ENCODE data around the gene SRF.

The SRF gene

GRCh38 chr6:43223175-43223574 is 52.1 kb downstream of the SRF start:
- Histone ChIP-seq H3K27ac (no peak overlapping the region), H3K9me3 (no peaks in the 10 kb centered on the region), H3K27me3 (no peaks in the 10 kb centered on the region), H3K4me1 (peaks cover 0 to 7% (median 0%) of the 10 kb centered on the region in 4 donors), H3K36me3 (peaks cover 10 to 71% (median 29%) of the 10 kb centered on the region in 3 donors), H3K4me3 (no peak overlapping the region)
- TF ChIP-seq, protein P1, sequence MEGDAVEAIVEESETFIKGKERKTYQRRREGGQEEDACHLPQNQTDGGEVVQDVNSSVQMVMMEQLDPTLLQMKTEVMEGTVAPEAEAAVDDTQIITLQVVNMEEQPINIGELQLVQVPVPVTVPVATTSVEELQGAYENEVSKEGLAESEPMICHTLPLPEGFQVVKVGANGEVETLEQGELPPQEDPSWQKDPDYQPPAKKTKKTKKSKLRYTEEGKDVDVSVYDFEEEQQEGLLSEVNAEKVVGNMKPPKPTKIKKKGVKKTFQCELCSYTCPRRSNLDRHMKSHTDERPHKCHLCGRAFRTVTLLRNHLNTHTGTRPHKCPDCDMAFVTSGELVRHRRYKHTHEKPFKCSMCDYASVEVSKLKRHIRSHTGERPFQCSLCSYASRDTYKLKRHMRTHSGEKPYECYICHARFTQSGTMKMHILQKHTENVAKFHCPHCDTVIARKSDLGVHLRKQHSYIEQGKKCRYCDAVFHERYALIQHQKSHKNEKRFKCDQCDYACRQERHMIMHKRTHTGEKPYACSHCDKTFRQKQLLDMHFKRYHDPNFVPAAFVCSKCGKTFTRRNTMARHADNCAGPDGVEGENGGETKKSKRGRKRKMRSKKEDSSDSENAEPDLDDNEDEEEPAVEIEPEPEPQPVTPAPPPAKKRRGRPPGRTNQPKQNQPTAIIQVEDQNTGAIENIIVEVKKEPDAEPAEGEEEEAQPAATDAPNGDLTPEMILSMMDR (IDR thresholded peaks at IDR 0.05): no peak
- intact Hi-C loops (cut with DNase I; ENCODE audit: low total_unique reads): no loop called here
- peak in 1 of 2 donors; percentile 59 for DNase-seq

GRCh38 chr6:43226192-43226851 is 55.3 kb downstream of the SRF start:
- H3K27me3 ChIP-seq: no peaks in the 10 kb centered on the region
- peaks cover 4 to 43% (median 19%) of the 10 kb centered on the region in 3 donors for H3K36me3 ChIP-seq
- TF ChIP-seq, protein P1 (IDR thresholded peaks at IDR 0.05): no peak
- no peaks in the 10 kb centered on the region for H3K9me3 ChIP-seq
- H3K4me3 ChIP-seq: no peak overlapping the region
- peaks cover 0 to 18% (median 7%) of the 10 kb centered on the region in 4 donors for H3K4me1 ChIP-seq
- DNase-seq: no peak
- intact Hi-C loops (cut with DNase I; ENCODE audit: low total_unique reads): no loop called here
- H3K27ac ChIP-seq: no peak overlapping the region

DNA sequence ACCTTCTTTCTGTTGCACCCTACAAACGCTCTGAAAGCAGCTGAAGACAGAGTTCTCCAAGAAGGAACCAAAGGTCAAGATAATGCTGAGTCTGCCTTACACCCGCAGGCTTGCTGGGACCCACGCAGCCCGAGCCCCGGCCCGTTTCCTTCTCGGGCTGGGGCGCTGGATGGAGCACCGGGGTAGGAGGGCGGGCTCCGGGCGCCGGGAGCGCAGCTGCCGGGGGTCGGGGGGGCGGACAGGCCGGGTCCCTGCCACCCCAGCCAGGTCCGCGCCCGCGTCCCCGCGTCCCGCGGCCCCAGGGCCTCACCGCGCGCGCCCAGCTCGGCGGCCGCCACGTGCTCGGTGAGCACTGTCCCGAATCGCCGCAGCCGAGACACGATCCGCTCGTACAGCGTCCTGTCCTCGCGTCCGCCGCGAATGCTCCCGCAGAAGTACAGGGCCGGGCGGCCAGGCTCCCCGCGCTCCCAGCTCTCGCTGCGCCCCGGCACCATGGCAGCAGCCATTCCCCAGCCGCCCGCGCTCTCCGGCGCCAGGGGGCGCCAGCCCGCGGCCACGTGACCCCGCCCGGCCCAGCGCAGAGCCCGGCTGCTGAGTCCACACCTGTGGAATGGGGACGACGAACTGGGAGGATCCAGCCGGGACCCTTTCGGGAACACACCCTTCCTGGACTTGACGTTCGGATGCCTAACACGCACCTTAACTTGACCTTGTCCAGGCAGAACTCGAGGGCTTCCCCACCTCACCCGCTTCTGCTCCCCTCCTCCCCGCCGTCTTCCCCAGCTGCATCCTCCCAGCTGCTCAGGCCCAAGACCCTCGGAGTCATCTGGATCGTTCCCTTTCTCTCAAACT is 58.1 kb downstream of the SRF start, which contains the start of gene DNPH1:
Gene DNPH1, minus strand, starts transcription at position 531 of the 852 bp plus-strand sequence. Its CDS starts 25 bp downstream, at position 506.
- H3K9me3 ChIP-seq: no peaks in the 10 kb centered on the region
- H3K4me1 ChIP-seq: peaks cover 0 to 14% (median 7%) of the 10 kb centered on the region in 4 donors
- peaks cover 0 to 18% (median 0%) of the 10 kb centered on the region in 3 donors for H3K36me3 ChIP-seq
- peak; percentile 67 to 83 for DNase-seq
- H3K27ac ChIP-seq: peak within 1 kb of the TSS; percentile 22 to 57
- intact Hi-C loops (cut with DNase I; ENCODE audit: low total_unique reads): no loop called here
- peak within 1 kb of the TSS; percentile 53 to 64 for H3K4me3 ChIP-seq
- TF ChIP-seq, protein P1 (IDR thresholded peaks at IDR 0.05): peak; percentile 85 to 90
- peaks cover 0 to 11% of the 10 kb centered on the region in 2 donors for H3K27me3 ChIP-seq

GRCh38 chr6:43229803-43230620 is 58.9 kb downstream of the SRF start:
- intact Hi-C loops (cut with DNase I; ENCODE audit: low total_unique reads): no loop called here
- Histone ChIP-seq H3K4me1 (peaks cover 0 to 14% (median 7%) of the 10 kb centered on the region in 4 donors), H3K27ac (peak overlapping the region in 1 of 2 donors; percentile 22), H3K9me3 (no peaks in the 10 kb centered on the region), H3K36me3 (peaks cover 0 to 9% (median 0%) of the 10 kb centered on the region in 3 donors), H3K27me3 (peaks cover 0 to 13% of the 10 kb centered on the region in 2 donors), H3K4me3 (peak overlapping the region; percentile 53 to 64)
- DNase-seq: no peak
- TF ChIP-seq, protein P1 (IDR thresholded peaks at IDR 0.05): no peak

DNA sequence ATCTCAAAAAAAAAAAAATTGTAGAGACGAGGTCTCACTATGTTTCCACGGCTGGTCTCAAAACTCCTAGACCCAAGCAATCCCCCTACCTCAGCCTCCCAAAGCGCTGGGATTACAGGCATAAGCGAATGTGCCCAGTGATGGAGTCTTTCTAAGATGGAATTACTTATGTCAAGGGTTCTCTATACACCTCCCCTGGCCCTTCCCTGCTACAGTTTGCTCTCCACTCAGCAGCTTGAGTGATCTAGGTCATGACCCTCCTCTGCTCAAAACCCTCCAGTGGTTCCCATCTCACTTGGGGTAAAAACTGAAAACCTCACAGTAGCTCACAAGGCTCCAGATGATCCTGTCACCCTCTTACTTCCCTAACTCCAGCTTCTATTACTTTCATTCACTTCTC is 60.0 kb downstream of the SRF start:
- intact Hi-C loops (cut with DNase I; ENCODE audit: low total_unique reads): no loop called here
- H3K4me3 ChIP-seq: no peak overlapping the region
- no peak overlapping the region for H3K27ac ChIP-seq
- TF ChIP-seq, protein P1 (IDR thresholded peaks at IDR 0.05): no peak
- H3K4me1 ChIP-seq: peaks cover 0 to 14% (median 7%) of the 10 kb centered on the region in 4 donors
- H3K9me3 ChIP-seq: no peaks in the 10 kb centered on the region
- no peak for DNase-seq
- H3K27me3 ChIP-seq: peaks cover 0 to 15% of the 10 kb centered on the region in 2 donors
- peaks cover 0 to 1% (median 0%) of the 10 kb centered on the region in 3 donors for H3K36me3 ChIP-seq

Data from tibial artery (tissue), 4 donors.